OCI-LY1 (cell line): ENCODE results near the gene SLX4IP.

Experiments
- H2AFZ ChIP-seq: fragments of 200-600 bp; sonication (generic), shearing (Covaris generic); 2 replicates; pipeline ENCODE4 v1.6.0; 2014; ENCODE audit warnings: antibody characterized with exemption, mild to moderate bottlenecking, low read length
- H3F3A ChIP-seq: fragments of 200-600 bp; sonication (generic), shearing (Covaris generic); 2 replicates; pipeline ENCODE4 v1.6.0; 2014; ENCODE audit warnings: mild to moderate bottlenecking, antibody characterized with exemption, low read length, moderate library complexity; ENCODE audit not compliant: insufficient read depth
- H3K27ac ChIP-seq: fragments of 200-600 bp; sonication (generic); 2 replicates; pipeline ENCODE4 v1.5.1; 2014; ENCODE audit warnings: low read length, mixed run types, mild to moderate bottlenecking, low read depth; ENCODE audit not compliant: poor library complexity, severe bottlenecking
- H3K27me3 ChIP-seq: fragments of 200-600 bp; sonication (generic); 2 replicates; pipeline ENCODE4 v1.6.0; 2014; ENCODE audit warnings: antibody characterized with exemption, mild to moderate bottlenecking, low read length, moderate library complexity; ENCODE audit not compliant: insufficient read depth
- H3K36me3 ChIP-seq: fragments of 200-600 bp; sonication (generic); 2 replicates; pipeline ENCODE4 v1.6.1; 2014; ENCODE audit warnings: mild to moderate bottlenecking, antibody characterized with exemption, low read length, moderate library complexity, mixed read lengths; ENCODE audit not compliant: insufficient read depth
- H3K4me1 ChIP-seq: fragments of 200-600 bp; sonication (generic); 2 replicates; pipeline ENCODE4 v1.5.1; 2014; ENCODE audit warnings: mild to moderate bottlenecking, low read length, moderate library complexity; ENCODE audit not compliant: insufficient read depth, severe bottlenecking
- H3K4me2 ChIP-seq: fragments of 200-600 bp; sonication (generic), shearing (Covaris generic); 2 replicates; pipeline ENCODE4 v1.6.1; 2014; ENCODE audit warnings: low read length
- H3K4me3 ChIP-seq: fragments of 200-600 bp; sonication (generic); 2 replicates; pipeline ENCODE4 v1.5.1; 2014; ENCODE audit warnings: low read length, low read depth, mild to moderate bottlenecking, mixed read lengths; ENCODE audit not compliant: poor library complexity, severe bottlenecking
- H3K79me2 ChIP-seq: fragments of 200-600 bp; shearing (Covaris generic); 2 replicates; pipeline ENCODE4 v1.6.1; 2016; ENCODE audit warnings: mixed run types, low read length, mixed read lengths; ENCODE audit not compliant: insufficient read depth
- H3K9ac ChIP-seq: fragments of 200-600 bp; sonication (generic), shearing (Covaris generic); 2 replicates; pipeline ENCODE4 v1.6.1; 2014; ENCODE audit warnings: mild to moderate bottlenecking, low read length, mixed read lengths
- H3K9me2 ChIP-seq: fragments of 200-600 bp; sonication (generic), shearing (Covaris generic); 2 replicates; pipeline ENCODE4 v1.6.1; 2014; ENCODE audit warnings: low read depth, mild to moderate bottlenecking, low read length, mixed read lengths
- H3K9me3 ChIP-seq: fragments of 200-600 bp; shearing (Covaris generic); 2 replicates; pipeline ENCODE4 v1.6.1; 2014; ENCODE audit warnings: low read length, mixed read lengths
- H4K20me1 ChIP-seq: fragments of 200-600 bp; sonication (generic), shearing (Covaris generic); 2 replicates; pipeline ENCODE4 v1.6.0; 2016; ENCODE audit warnings: mild to moderate bottlenecking, low read length; ENCODE audit not compliant: insufficient read depth
- EZH2 ChIP-seq: fragments of 200-600 bp; sonication (generic), shearing (Covaris generic); IDR thresholded peaks from 2 replicates; pipeline ENCODE4 v1.8.0; 2017; ENCODE audit warnings: borderline replicate concordance, mixed run types, mild to moderate bottlenecking, antibody characterized with exemption, low read length, moderate library complexity, mixed read lengths
- TF ChIP-seq, protein P1 (sequence below): fragments of 200-600 bp; sonication (generic), shearing (Covaris generic); IDR thresholded peaks from 2 replicates; pipeline ENCODE4 v1.5.1; 2017; ENCODE audit warnings: mild to moderate bottlenecking, antibody characterized with exemption, low read length, moderate library complexity, mixed read lengths

Gene SLX4IP

DNA sequence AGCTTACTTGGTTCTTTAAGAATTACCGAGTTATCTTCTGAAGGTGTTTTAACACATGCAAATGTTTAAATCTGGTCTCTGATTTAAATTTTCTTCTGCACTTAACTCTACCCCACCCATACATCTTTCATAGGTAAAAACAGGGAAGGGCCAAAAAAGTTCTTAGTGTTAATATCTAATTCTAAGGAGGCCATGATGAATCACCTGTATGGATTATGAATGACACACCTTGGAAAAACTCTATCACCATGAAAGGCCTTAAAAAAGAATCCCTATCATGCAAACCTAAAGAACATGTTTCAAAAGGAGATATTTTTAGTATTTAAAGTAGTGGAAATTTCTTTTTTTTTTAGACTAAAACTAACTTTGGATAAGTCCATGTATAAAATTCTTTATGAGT, 54.7 kb downstream of the SLX4IP start:
- Histone ChIP-seq H3K9ac (no peak overlapping the region), H3K27me3 (no peaks in the 10 kb centered on the region), H3K9me3 (no peaks in the 10 kb centered on the region), H4K20me1 (no peaks in the 10 kb centered on the region), H3K9me2 (no peaks in the 10 kb centered on the region), H3K36me3 (no peaks in the 10 kb centered on the region), H3F3A (no peaks in the 10 kb centered on the region), H3K4me3 (no peak overlapping the region), H3K4me2 (no peak overlapping the region), H2AFZ (no peak overlapping the region), H3K27ac (no peak overlapping the region), H3K4me1 (peaks cover 7% of the 10 kb centered on the region), H3K79me2 (0 out of 2 replicates have a peak, but pooled peaks cover 3% of the 10 kb centered on the region)
- TF ChIP-seq, protein P1, sequence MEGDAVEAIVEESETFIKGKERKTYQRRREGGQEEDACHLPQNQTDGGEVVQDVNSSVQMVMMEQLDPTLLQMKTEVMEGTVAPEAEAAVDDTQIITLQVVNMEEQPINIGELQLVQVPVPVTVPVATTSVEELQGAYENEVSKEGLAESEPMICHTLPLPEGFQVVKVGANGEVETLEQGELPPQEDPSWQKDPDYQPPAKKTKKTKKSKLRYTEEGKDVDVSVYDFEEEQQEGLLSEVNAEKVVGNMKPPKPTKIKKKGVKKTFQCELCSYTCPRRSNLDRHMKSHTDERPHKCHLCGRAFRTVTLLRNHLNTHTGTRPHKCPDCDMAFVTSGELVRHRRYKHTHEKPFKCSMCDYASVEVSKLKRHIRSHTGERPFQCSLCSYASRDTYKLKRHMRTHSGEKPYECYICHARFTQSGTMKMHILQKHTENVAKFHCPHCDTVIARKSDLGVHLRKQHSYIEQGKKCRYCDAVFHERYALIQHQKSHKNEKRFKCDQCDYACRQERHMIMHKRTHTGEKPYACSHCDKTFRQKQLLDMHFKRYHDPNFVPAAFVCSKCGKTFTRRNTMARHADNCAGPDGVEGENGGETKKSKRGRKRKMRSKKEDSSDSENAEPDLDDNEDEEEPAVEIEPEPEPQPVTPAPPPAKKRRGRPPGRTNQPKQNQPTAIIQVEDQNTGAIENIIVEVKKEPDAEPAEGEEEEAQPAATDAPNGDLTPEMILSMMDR: no peak
- no peak for TF ChIP-seq EZH2

- Histone ChIP-seq H4K20me1 (no peaks in the 10 kb centered on the region), H3K27me3 (no peaks in the 10 kb centered on the region), H3K27ac (no peak overlapping the region), H3K9me3 (no peaks in the 10 kb centered on the region), H3F3A (no peaks in the 10 kb centered on the region), H3K4me2 (no peak overlapping the region), H3K9me2 (no peaks in the 10 kb centered on the region), H3K36me3 (no peaks in the 10 kb centered on the region), H2AFZ (no peak overlapping the region), H3K79me2 (0 out of 2 replicates have a peak, but pooled peaks cover 7% of the 10 kb centered on the region), H3K4me1 (peaks cover 11% of the 10 kb centered on the region), H3K9ac (no peak overlapping the region), H3K4me3 (no peak overlapping the region)
- TF ChIP-seq EZH2: no peak
- TF ChIP-seq, protein P1: no peak
Measured at GRCh38 chr20:10490257-10490656, 55.2 kb downstream of the SLX4IP start.

- TF ChIP-seq, protein P1: no peak
- no peak for TF ChIP-seq EZH2
- H2AFZ ChIP-seq: no peak overlapping the region
- H4K20me1 ChIP-seq: no peaks in the 10 kb centered on the region
- H3F3A ChIP-seq: no peaks in the 10 kb centered on the region
- peaks cover 14% of the 10 kb centered on the region for H3K4me1 ChIP-seq
- no peaks in the 10 kb centered on the region for H3K9me2 ChIP-seq
- H3K4me2 ChIP-seq: no peak overlapping the region
- no peak overlapping the region for H3K4me3 ChIP-seq
- no peaks in the 10 kb centered on the region for H3K36me3 ChIP-seq
- H3K9ac ChIP-seq: no peak overlapping the region
- no peak overlapping the region for H3K27ac ChIP-seq
- H3K27me3 ChIP-seq: no peaks in the 10 kb centered on the region
- H3K79me2 ChIP-seq: 0 out of 2 replicates have a peak, but pooled peaks cover 7% of the 10 kb centered on the region
- H3K9me3 ChIP-seq: no peaks in the 10 kb centered on the region
Measured at GRCh38 chr20:10490706-10491105, 55.6 kb downstream of the SLX4IP start.
